Measurements from ENCODE around the gene DCAF6. TPM values are rescaled to one million over a fixed set of nuclear protein-coding genes. Genes with fewer than 3 reads are reported as not detected.
A peak's percentile ranks its signal among the peaks of the same experiment; 100 is the strongest.

Gene DCAF6
- total RNA-seq, 3 donors from 2014 or later (not counting 1 experiment from before 2014, with no cell fraction given), result 21.8 to 31.8 (median 27.8) TPM

DNA sequence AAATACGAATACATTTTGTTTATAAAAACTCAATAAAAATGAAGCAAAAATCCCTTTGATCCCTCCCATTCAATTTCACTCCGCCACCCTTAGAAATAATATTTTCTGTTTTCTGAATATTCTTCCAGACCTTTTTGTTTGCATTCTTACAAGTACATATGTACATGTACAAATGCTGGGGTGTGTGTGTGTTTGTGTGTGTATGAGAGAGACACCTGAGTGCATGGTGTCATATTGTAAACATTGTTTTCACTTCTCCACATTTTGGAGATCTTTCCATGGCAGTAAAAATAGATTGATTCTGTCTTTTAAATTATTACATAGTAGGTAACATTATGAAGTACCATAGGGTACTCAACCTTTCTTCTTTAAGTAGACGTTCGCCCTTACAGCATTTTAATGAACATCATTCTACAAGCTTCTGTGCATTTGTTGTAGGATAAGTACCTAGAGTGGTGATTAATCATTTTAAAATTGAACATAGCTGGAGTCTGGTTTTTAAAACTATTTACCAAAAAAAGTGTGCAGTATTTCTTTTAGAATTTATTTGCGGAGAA is 1.7 kb downstream of the DCAF6 start:
- no peaks in the 10 kb centered on the region for H3K9me3 Mint-ChIP-seq
- no peaks in the 10 kb centered on the region for H3K9me3 ChIP-seq (ENCODE audit: control insufficient read depth, insufficient read depth, low read length)
- peak overlapping the region; percentile 93 for H3K4me3 Mint-ChIP-seq
- H3K27ac Mint-ChIP-seq, result peak overlapping the region; percentile 93 to 98
- no peak for ATAC-seq
- peaks cover 8% of the 10 kb centered on the region for H3K4me1 ChIP-seq (ENCODE audit: control insufficient read depth, insufficient read depth, low read length)
- no peak overlapping the region for H3K4me3 ChIP-seq (ENCODE audit: low read length)
- intact Hi-C loops (cut with micrococcal nuclease), result loop anchor here (5.0 kb wide), 2 partner anchors 1061 to 1429 kb away; partner anchors contain the start of genes BLZF1, NME7 and TADA1
- no peaks in the 10 kb centered on the region for H3K27me3 ChIP-seq (ENCODE audit: control insufficient read depth, insufficient read depth, low read length)
- H3K36me3 Mint-ChIP-seq, result no peaks in the 10 kb centered on the region
- no CpG with 5 or more reads among the region's 5 CpGs for WGBS (ENCODE audit: insufficient coverage)
- H3K36me3 ChIP-seq (ENCODE audit: control insufficient read depth, insufficient read depth, low read length), result no peaks in the 10 kb centered on the region
- DNase-seq, result peak in 1 of 2 donors; percentile 8
- TF ChIP-seq, protein P1, sequence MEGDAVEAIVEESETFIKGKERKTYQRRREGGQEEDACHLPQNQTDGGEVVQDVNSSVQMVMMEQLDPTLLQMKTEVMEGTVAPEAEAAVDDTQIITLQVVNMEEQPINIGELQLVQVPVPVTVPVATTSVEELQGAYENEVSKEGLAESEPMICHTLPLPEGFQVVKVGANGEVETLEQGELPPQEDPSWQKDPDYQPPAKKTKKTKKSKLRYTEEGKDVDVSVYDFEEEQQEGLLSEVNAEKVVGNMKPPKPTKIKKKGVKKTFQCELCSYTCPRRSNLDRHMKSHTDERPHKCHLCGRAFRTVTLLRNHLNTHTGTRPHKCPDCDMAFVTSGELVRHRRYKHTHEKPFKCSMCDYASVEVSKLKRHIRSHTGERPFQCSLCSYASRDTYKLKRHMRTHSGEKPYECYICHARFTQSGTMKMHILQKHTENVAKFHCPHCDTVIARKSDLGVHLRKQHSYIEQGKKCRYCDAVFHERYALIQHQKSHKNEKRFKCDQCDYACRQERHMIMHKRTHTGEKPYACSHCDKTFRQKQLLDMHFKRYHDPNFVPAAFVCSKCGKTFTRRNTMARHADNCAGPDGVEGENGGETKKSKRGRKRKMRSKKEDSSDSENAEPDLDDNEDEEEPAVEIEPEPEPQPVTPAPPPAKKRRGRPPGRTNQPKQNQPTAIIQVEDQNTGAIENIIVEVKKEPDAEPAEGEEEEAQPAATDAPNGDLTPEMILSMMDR (IDR thresholded peaks at IDR 0.05), result no peak
- peaks cover 34 to 41% of the 10 kb centered on the region in 2 donors for H3K4me1 Mint-ChIP-seq
- no peak overlapping the region for H3K27ac ChIP-seq (ENCODE audit: low read length)
- H3K27me3 Mint-ChIP-seq (ENCODE audit: low read depth in 2 of 2), result no peaks in the 10 kb centered on the region

DNA sequence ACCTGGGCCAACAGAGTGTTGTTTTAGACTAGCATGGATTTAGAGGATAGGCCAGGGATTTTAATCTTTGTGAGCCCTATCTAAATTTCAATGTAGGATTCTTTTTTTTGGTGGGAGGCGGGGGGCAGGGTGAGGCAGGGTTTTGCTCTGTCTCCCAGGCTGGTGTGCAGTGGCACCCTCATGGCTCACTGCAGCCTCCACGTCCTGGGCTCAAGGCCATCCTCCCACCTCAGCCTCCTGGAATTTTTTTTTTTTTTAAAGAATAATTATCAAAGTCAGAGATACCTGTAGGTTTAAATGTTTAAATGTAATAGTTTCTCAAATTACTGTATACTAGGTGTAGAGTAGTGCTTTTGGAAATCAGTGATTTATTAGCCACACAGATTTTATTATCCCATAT is 3.8 kb downstream of the DCAF6 start:
- Mint-ChIP-seq H3K9me3 (no peaks in the 10 kb centered on the region), H3K4me1 (peaks cover 26 to 37% of the 10 kb centered on the region in 2 donors), H3K27ac (no peak overlapping the region), H3K27me3 (ENCODE audit: low read depth in 2 of 2) (no peaks in the 10 kb centered on the region), H3K36me3 (no peaks in the 10 kb centered on the region), H3K4me3 (no peak overlapping the region)
- H3K27ac ChIP-seq (ENCODE audit: low read length), result no peak overlapping the region
- peaks cover 4% of the 10 kb centered on the region for H3K4me1 ChIP-seq (ENCODE audit: control insufficient read depth, insufficient read depth, low read length)
- H3K36me3 ChIP-seq (ENCODE audit: control insufficient read depth, insufficient read depth, low read length), result no peaks in the 10 kb centered on the region
- H3K4me3 ChIP-seq (ENCODE audit: low read length), result no peak overlapping the region
- no peaks in the 10 kb centered on the region for H3K27me3 ChIP-seq (ENCODE audit: control insufficient read depth, insufficient read depth, low read length)
- no peaks in the 10 kb centered on the region for H3K9me3 ChIP-seq (ENCODE audit: control insufficient read depth, insufficient read depth, low read length)
- TF ChIP-seq, protein P1 (IDR thresholded peaks at IDR 0.05), result no peak
- 100% methylated on average over 1 of the region's 2 CpGs for WGBS (ENCODE audit: insufficient coverage)
- DNase-seq (no peak), ATAC-seq (no peak)
- intact Hi-C loops (cut with micrococcal nuclease), result no loop called here

DNA sequence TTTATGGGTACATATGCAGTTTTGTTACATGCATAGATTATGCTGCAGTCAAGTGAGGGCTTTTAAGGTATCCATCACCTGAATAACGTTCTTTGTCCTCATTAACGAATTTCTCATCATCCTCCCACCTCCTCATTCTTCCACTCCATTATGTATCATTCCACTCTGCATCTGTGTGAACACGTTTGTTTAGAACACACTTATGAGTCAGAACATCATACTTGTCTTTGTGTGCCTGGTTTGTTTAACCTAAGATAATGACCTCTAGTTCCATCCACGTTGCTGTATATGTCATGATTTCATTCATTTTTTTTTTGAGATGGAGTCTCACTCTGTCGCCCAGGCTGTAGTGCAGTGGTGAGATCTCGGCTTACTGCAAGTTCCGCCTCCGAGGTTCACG is 7.1 kb downstream of the DCAF6 start:
- Mint-ChIP-seq H3K27ac (no peak overlapping the region), H3K4me1 (peaks cover 28 to 41% of the 10 kb centered on the region in 2 donors), H3K9me3 (no peaks in the 10 kb centered on the region), H3K4me3 (no peak overlapping the region), H3K27me3 (ENCODE audit: low read depth in 2 of 2) (no peaks in the 10 kb centered on the region), H3K36me3 (no peaks in the 10 kb centered on the region)
- Histone ChIP-seq H3K4me3 (ENCODE audit: low read length) (no peak overlapping the region), H3K27me3 (ENCODE audit: control insufficient read depth, insufficient read depth, low read length) (no peaks in the 10 kb centered on the region), H3K27ac (ENCODE audit: low read length) (no peak overlapping the region), H3K36me3 (ENCODE audit: control insufficient read depth, insufficient read depth, low read length) (no peaks in the 10 kb centered on the region), H3K4me1 (ENCODE audit: control insufficient read depth, insufficient read depth, low read length) (no peaks in the 10 kb centered on the region), H3K9me3 (ENCODE audit: control insufficient read depth, insufficient read depth, low read length) (no peaks in the 10 kb centered on the region)
- no peak for DNase-seq
- TF ChIP-seq, protein P1 (IDR thresholded peaks at IDR 0.05), result no peak
- ATAC-seq, result no peak
- WGBS (ENCODE audit: insufficient coverage), result 95% methylated on average over 9 of the region's 9 CpGs
- intact Hi-C loops (cut with micrococcal nuclease), result no loop called here

DNA sequence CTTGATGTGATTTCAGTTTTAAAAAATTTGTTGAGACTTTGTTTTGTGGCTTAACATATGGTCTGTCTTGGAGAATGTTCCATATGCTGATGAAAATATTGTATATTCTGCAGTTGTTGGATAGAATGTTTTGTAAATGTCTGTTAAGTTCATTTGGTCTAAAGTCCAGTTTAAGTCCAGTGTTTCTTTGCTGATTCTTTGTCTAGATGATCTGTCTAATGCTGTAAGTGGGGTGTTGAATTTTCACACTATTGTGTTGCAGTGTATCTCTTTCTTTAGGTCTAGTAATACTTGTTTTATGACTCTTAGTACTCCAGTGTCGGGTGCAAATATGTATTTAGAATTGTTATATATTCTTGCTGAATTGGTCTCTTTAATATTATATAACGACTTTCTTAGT is 11.2 kb downstream of the DCAF6 start:
- WGBS (ENCODE audit: insufficient coverage), result 100% methylated on average over 1 of the region's 2 CpGs
- no peak overlapping the region for H3K27ac ChIP-seq (ENCODE audit: low read length)
- TF ChIP-seq, protein P1 (IDR thresholded peaks at IDR 0.05), result no peak
- peak overlapping the region in 1 of 2 donors; percentile 1 for H3K27ac Mint-ChIP-seq
- H3K27me3 Mint-ChIP-seq (ENCODE audit: low read depth in 2 of 2), result no peaks in the 10 kb centered on the region
- H3K4me1 Mint-ChIP-seq, result peaks cover 35 to 49% of the 10 kb centered on the region in 2 donors
- H3K9me3 Mint-ChIP-seq, result no peaks in the 10 kb centered on the region
- DNase-seq, result no peak
- peaks cover 4% of the 10 kb centered on the region for H3K36me3 Mint-ChIP-seq
- H3K36me3 ChIP-seq (ENCODE audit: control insufficient read depth, insufficient read depth, low read length), result peaks cover 4% of the 10 kb centered on the region
- no peak for ATAC-seq
- intact Hi-C loops (cut with micrococcal nuclease), result no loop called here
- no peak overlapping the region for H3K4me3 ChIP-seq (ENCODE audit: low read length)
- H3K9me3 ChIP-seq (ENCODE audit: control insufficient read depth, insufficient read depth, low read length), result no peaks in the 10 kb centered on the region
- H3K4me1 ChIP-seq (ENCODE audit: control insufficient read depth, insufficient read depth, low read length), result no peaks in the 10 kb centered on the region
- H3K4me3 Mint-ChIP-seq, result no peak overlapping the region
- no peaks in the 10 kb centered on the region for H3K27me3 ChIP-seq (ENCODE audit: control insufficient read depth, insufficient read depth, low read length)
